Vagina (tissue), 2 donors: ENCODE measurements around the gene CARS2.

Experiments used
- POLR2A ChIP-seq, 2 donors: fragments of 450-650 bp; IDR thresholded peaks; one replicate each; pipeline ENCODE4 v1.6.1; 2017; ENCODE audit warnings: antibody characterized with exemption in 2 of 2, mild to moderate bottlenecking in 2 of 2, moderate library complexity in 2 of 2
- TF ChIP-seq, protein P1 (sequence below), 3 experiments: fragments of 450-650 bp in 2 of 3; fragments of 200-600 bp in 1 of 3; sonication (generic) in 1 of 3; IDR thresholded peaks; one replicate each; pipeline ENCODE4 v1.5.1; 2017 to 2019; ENCODE audit warnings: antibody characterized with exemption in 3 of 3, mild to moderate bottlenecking in 2 of 3, moderate library complexity in 2 of 3

DNA sequence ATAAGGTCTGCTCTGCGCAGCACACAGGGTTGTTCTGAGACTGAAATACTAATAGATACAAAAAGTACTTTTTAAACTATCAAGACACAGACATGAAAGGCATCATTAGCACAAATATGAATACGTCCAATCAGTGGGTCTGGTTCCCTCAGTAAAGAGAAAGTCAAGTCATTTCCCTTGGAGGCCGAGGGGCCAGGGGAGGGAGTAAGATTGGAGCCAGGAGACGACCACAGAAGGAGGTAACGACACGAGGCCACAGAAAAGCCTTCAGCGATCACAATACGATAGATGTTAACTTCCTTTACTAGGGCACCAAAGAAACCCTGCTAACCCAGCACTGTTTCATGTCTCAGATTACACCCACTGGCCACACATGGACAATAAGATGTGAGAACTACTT lies 5.3 kb downstream of the CARS2 start:
- TF ChIP-seq, protein P1, sequence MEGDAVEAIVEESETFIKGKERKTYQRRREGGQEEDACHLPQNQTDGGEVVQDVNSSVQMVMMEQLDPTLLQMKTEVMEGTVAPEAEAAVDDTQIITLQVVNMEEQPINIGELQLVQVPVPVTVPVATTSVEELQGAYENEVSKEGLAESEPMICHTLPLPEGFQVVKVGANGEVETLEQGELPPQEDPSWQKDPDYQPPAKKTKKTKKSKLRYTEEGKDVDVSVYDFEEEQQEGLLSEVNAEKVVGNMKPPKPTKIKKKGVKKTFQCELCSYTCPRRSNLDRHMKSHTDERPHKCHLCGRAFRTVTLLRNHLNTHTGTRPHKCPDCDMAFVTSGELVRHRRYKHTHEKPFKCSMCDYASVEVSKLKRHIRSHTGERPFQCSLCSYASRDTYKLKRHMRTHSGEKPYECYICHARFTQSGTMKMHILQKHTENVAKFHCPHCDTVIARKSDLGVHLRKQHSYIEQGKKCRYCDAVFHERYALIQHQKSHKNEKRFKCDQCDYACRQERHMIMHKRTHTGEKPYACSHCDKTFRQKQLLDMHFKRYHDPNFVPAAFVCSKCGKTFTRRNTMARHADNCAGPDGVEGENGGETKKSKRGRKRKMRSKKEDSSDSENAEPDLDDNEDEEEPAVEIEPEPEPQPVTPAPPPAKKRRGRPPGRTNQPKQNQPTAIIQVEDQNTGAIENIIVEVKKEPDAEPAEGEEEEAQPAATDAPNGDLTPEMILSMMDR (IDR thresholded peaks at IDR 0.05): no peak
- no peak for TF ChIP-seq POLR2A (IDR thresholded peaks at IDR 0.05)
